WI38 (cell line): ENCODE data around the gene FYTTD1.

Source experiments
- H3K4me3 ChIP-seq: 2 replicates; pipeline ENCODE4 v1.5.1; 2011; ENCODE audit warnings: low read depth, mild to moderate bottlenecking, control low read depth, low read length
- CTCF ChIP-seq: IDR thresholded peaks from 2 replicates; pipeline ENCODE4 v1.5.1; 2012; ENCODE audit warnings: low read depth, mild to moderate bottlenecking, control low read depth, low read length

FYTTD1 gene

GRCh38 chr3:197794115-197794514 is 44.4 kb downstream of the FYTTD1 start:
- no peak overlapping the region for H3K4me3 ChIP-seq
- no peak for TF ChIP-seq CTCF

GRCh38 chr3:197795200-197795599 is 45.5 kb downstream of the FYTTD1 start:
- no peak for TF ChIP-seq CTCF
- H3K4me3 ChIP-seq = no peak overlapping the region

GRCh38 chr3:197796087-197796486 is 46.4 kb downstream of the FYTTD1 start:
- no peak overlapping the region for H3K4me3 ChIP-seq
- no peak for TF ChIP-seq CTCF

GRCh38 chr3:197798863-197799262 is 49.2 kb downstream of the FYTTD1 start:
- H3K4me3 ChIP-seq = no peak overlapping the region
- TF ChIP-seq CTCF = no peak

- H3K4me3 ChIP-seq = no peak overlapping the region
- TF ChIP-seq CTCF = no peak
Observed at GRCh38 chr3:197800379-197800778, 50.7 kb downstream of the FYTTD1 start.

GRCh38 chr3:197801891-197802778 is 52.5 kb downstream of the FYTTD1 start:
- TF ChIP-seq CTCF = 0 out of 2 replicates have a peak, but pooled peaks have one; percentile 14
- no peak overlapping the region for H3K4me3 ChIP-seq

- TF ChIP-seq CTCF = no peak
- no peak overlapping the region for H3K4me3 ChIP-seq
Observed at GRCh38 chr3:197802779-197803459, 53.2 kb downstream of the FYTTD1 start.
